Measurements from ENCODE around the gene INSC.

Gene INSC

DNA sequence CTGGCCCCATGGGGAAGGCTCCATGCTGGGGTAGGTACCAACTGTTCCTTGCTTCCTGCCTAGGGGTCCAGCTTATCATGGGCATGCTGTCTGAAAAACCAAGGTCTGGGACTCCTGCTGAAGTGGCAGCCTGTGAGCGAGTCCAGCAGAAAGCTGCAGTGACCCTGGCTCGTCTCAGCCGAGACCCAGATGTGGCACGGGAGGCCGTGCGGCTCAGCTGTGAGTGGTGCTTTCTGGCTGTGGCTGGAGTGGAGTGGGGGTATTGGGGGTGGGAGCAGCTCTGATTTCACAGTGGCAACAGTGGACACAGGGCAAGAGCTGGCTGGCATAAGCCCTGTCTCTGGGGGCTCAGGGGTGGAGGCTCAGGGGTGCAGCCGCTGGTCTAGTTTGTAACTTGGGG, 124.1 kb downstream of the INSC start:
- TF ChIP-seq, protein P1, sequence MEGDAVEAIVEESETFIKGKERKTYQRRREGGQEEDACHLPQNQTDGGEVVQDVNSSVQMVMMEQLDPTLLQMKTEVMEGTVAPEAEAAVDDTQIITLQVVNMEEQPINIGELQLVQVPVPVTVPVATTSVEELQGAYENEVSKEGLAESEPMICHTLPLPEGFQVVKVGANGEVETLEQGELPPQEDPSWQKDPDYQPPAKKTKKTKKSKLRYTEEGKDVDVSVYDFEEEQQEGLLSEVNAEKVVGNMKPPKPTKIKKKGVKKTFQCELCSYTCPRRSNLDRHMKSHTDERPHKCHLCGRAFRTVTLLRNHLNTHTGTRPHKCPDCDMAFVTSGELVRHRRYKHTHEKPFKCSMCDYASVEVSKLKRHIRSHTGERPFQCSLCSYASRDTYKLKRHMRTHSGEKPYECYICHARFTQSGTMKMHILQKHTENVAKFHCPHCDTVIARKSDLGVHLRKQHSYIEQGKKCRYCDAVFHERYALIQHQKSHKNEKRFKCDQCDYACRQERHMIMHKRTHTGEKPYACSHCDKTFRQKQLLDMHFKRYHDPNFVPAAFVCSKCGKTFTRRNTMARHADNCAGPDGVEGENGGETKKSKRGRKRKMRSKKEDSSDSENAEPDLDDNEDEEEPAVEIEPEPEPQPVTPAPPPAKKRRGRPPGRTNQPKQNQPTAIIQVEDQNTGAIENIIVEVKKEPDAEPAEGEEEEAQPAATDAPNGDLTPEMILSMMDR (IDR thresholded peaks at IDR 0.05; ENCODE audit: borderline replicate concordance, insufficient read depth, low read depth, low read length) = no peak

DNA sequence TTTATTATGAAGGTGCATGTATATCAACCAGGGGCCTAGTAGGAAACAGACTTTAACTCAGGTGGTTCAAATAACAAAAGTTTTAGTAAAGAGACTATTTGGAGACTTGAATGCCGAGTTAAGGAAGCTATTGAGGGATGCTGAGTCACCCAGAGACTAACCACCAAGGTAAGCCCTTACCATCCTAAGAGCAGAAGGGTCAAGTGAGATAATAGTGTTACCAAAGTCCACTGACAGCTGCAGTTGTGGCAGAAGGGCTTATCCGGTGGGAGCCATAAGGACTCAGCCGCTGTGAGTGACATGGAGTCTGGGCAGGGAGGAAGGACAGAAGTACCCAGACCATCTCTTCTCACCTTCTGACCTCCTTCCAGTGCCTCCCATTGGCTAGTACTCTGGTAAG, 134.0 kb downstream of the INSC start:
- TF ChIP-seq, protein P1 (IDR thresholded peaks at IDR 0.05; ENCODE audit: borderline replicate concordance, insufficient read depth, low read depth, low read length) = no peak
- no peak overlapping the region for H3K4me3 ChIP-seq (ENCODE audit: low read depth, low read length)

More for the DNA sequence above, 124.1 kb downstream of the INSC start:
- no peak overlapping the region for H3K4me3 ChIP-seq (ENCODE audit: low read depth, low read length)

DNA sequence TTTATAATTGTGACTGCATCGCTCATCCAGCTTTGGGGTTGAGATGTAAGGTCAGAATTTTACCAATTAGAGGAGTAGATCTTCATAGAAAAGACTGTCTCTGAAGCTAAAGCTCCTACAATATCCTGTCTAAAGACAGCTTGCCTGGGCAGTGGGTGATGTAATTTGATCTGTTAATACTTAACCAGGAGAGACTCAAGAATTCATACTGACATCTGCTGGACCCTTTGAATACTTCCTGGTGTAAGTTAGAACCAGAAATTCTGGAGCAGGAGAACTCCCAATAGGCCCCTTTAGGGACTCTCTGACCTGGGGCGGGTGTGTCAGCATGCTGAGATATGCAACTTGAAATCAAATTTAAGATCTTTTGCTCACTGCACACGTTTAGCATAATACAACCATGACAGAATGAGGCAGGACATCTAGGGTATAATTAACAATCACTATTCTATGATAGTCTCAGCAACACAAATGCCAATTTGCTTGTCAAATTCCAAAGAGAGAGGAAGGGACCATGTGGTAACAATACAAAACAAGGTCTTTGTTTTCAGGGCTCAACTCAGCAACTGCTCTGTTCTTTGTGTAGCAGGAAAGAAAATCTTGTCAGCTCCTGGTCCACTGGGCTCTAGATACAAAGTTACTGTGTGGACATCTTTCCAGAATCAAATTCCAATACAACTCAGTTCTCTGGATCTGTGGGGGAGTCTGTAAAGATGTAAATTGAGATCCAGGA, 143.9 kb downstream of the INSC start:
- H3K4me3 ChIP-seq (ENCODE audit: low read depth, low read length) = no peak overlapping the region
- TF ChIP-seq, protein P1 (IDR thresholded peaks at IDR 0.05; ENCODE audit: borderline replicate concordance, insufficient read depth, low read depth, low read length) = no peak

DNA sequence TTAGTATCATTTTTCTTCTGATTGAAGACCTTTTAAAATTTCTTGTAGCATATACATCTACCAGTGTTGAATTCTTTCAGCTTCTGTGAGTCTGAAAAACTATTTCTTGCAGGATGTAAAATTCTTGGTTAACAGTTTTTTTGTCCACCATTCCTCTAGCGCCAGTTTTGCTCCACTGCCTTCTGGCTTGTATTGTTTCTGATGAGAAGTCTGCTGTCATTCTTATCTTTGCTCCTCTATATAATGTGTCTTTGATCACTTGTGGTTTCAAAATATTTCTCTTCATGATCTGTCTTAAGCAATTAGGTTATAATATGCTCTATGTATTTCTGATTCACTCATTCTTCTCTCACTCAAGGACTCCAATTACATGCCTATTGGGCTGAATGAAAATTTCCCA, 152.3 kb downstream of the INSC start:
- H3K4me3 ChIP-seq (ENCODE audit: low read depth, low read length) = no peak overlapping the region
- TF ChIP-seq, protein P1 (IDR thresholded peaks at IDR 0.05; ENCODE audit: borderline replicate concordance, insufficient read depth, low read depth, low read length) = no peak

DNA sequence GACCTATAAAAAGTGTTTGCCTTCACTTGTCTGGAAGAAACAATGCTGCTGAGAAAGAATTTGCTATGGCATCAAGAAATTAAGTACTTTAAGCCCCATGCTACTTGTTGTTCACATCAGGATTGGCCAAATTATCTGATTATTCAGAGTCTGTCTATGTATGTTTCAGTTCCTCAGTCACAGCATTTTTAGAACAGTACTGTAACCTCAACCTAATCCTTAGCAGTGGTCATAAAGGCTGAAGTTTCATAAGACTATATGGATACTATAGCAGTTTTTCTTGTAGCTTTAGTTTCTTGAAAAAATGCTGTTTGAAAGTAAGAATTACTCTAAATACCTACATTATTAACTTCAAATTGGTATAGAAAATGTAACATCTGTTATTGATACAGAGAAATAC, 153.9 kb downstream of the INSC start:
- no peak overlapping the region for H3K4me3 ChIP-seq (ENCODE audit: low read depth, low read length)
- TF ChIP-seq, protein P1 (IDR thresholded peaks at IDR 0.05; ENCODE audit: borderline replicate concordance, insufficient read depth, low read depth, low read length) = no peak

DNA sequence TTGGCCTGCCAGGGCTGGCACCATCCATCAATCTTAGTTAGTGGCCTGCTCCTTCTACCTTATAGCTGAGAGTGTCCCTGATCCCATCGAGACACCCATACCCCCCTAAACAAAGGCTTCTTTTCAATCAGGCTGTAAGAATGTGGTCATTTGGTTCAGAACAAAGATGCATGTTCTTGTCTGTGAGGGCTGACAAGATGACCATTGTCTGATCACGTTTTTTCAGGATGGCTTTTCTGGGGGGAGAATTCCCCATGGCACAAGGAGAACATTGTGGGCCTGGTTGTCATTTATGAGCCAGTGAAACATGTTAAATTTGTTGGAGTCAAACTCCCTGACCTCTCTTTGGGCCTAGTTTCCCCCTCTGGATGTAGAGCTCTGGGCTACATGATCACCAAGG, 160.4 kb downstream of the INSC start:
- TF ChIP-seq, protein P1 (IDR thresholded peaks at IDR 0.05; ENCODE audit: borderline replicate concordance, insufficient read depth, low read depth, low read length) = no peak
- no peak overlapping the region for H3K4me3 ChIP-seq (ENCODE audit: low read depth, low read length)

DNA sequence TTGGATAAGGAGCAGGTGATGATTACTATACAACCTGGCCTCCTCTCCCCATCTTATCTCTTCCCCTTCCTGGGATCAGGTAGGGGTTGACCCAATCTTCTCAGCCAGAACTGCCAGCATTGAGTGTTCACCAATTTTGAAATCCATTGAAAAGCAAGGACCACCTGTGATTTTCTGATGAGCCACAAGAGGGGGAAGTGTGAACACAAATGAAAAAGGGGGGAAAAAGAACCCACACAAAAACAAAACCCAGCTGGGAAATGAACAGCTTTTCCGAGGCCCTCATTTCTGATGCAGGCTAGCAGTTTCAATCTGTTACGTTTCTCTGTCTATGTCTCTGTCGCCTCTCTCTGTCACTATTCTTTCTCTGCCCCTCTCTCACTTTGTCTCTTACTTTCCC, 161.9 kb downstream of the INSC start:
- no peak overlapping the region for H3K4me3 ChIP-seq (ENCODE audit: low read depth, low read length)
- TF ChIP-seq, protein P1 (IDR thresholded peaks at IDR 0.05; ENCODE audit: borderline replicate concordance, insufficient read depth, low read depth, low read length) = no peak

Data from GM12875 (cell line).